Prostate gland (tissue), 2 donors: ENCODE results near the gene LOXL4. TPM values are rescaled to one million over a fixed set of nuclear protein-coding genes. Genes with fewer than 3 reads are reported as not detected.

ENCODE experiments used
- DNase-seq: peaks from one replicate; pipeline ENCODE4 v3.0.0-alpha.2; 2019; ENCODE audit warnings: low spot score
- H3K27ac ChIP-seq, 2 donors: fragments of 200-600 bp; sonication (generic); 2 replicates each; pipeline ENCODE4 v1.5.1; 2017 to 2019
- H3K27me3 ChIP-seq: fragments of 200-600 bp; sonication (generic); replicated peaks from 2 replicates; pipeline ENCODE4 v1.5.1; 2019; ENCODE audit not compliant: insufficient read depth
- H3K36me3 ChIP-seq, 2 donors: fragments of 200-600 bp; sonication (generic); 1 replicate in 1 of 2; 2 replicates in 1 of 2; pipeline versions ENCODE4 v1.5.1 to v1.8.1; 2017 to 2019
- H3K4me1 ChIP-seq: fragments of 200-600 bp; sonication (generic); replicated peaks from 2 replicates; pipeline ENCODE4 v1.5.1; 2019
- H3K4me3 ChIP-seq, 2 donors: fragments of 200-600 bp; sonication (generic); 2 replicates each; pipeline ENCODE4 v1.5.1; 2017 to 2019
- H3K9me3 ChIP-seq: fragments of 200-600 bp; sonication (generic); 2 replicates; pipeline ENCODE4 v1.5.1; 2017
- CTCF ChIP-seq, 4 experiments: fragments of 200-600 bp in 2 of 4; fragments of 450-650 bp in 2 of 4; sonication (generic) in 2 of 4; IDR thresholded peaks; 1 replicate in 3 of 4; 2 replicates in 1 of 4; pipeline ENCODE4 v1.5.1; 2016 to 2019; ENCODE audit warnings: antibody characterized with exemption in 4 of 4, mild to moderate bottlenecking in 2 of 4, moderate library complexity in 2 of 4
- POLR2A ChIP-seq: fragments of 450-650 bp; IDR thresholded peaks from one replicate; pipeline ENCODE4 v1.6.1; 2016; ENCODE audit warnings: antibody characterized with exemption, mild to moderate bottlenecking
- POLR2AphosphoS5 ChIP-seq: sonication (generic); formaldehyde crosslinking; IDR thresholded peaks from one replicate; pipeline ENCODE4 v1.6.1; 2017; ENCODE audit warnings: antibody characterized with exemption
- WGBS: methylation state at CpG from one replicate; pipeline ENCODE4 v1.1.5; 2018; 5-methylcytosine and 5-hydroxymethylcytosine counted together
- intact Hi-C: fragments of 100-400 bp; cut with DNase I; formaldehyde crosslinking; loops from one replicate; pipeline ENCODE4 v1.14.2; 2022
- total RNA-seq, 2 donors: library from RNA; depleted of rRNA; stranded (reverse); fragments of >200 nt; gene quantifications; one replicate each; pipeline ENCODE4 v1.1.0, GENCODE V29; 2016

The LOXL4 gene
- total RNA-seq, 2 donors from 2014 or later = 7.4 to 26.8 TPM

DNA sequence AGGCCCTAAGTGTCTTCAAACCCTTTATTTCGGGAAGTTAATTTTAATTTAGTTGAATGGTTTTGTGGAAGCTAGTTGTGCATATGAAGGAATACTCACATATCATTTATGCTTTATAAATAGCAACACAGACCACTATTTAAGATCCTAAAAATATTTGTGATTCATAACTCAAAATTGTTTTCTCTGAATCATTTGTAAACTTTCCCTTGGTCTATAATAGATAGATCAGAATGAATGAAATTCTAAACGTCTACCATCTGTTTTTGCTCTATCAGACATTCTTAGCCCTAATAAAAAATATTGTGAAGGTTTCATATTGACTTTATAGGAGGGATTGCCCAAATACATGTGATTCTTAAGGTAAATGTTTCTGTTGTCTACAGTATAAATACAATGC is 43.5 kb downstream of the LOXL4 start:
- no peak for TF ChIP-seq CTCF (IDR thresholded peaks at IDR 0.05)
- no peak for TF ChIP-seq POLR2AphosphoS5
- no peak for TF ChIP-seq POLR2A
- H3K9me3 ChIP-seq = no peaks in the 10 kb centered on the region
- WGBS = 62% methylated on average over 2 of the region's 2 CpGs

DNA sequence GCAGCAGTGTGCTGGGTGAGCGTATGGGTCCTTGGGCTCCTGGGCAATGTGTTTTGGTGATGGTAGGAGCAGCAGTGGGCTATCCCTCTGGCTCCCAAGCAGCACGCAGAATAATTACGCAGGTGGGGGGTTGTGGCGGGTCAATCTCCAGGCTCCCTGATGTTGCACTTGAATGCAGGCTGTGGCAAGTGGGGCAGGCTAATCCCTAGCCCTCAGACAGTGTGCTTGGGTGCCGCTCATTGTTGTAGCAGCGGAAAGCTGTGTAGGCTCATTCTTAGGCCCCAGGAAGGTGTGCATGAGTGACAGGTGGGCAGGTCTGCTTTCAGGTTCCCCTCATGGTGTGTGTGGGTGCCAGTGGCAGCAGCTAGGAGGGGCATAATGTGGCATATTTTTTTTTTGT is 44.1 kb downstream of the LOXL4 start:
- 93% methylated on average over 5 of the region's 6 CpGs for WGBS
- H3K4me1 ChIP-seq = no peaks in the 10 kb centered on the region
- DNase-seq = no peak
- no peaks in the 10 kb centered on the region for H3K9me3 ChIP-seq
- H3K4me3 ChIP-seq = no peak overlapping the region
- TF ChIP-seq POLR2A (no peak), CTCF (IDR thresholded peaks at IDR 0.05) (no peak), POLR2AphosphoS5 (no peak)
- H3K36me3 ChIP-seq = no peaks in the 10 kb centered on the region
- intact Hi-C loops = no loop called here
- H3K27me3 ChIP-seq = no peaks in the 10 kb centered on the region
- H3K27ac ChIP-seq = no peak overlapping the region

More for the DNA sequence above, 43.5 kb downstream of the LOXL4 start:
- intact Hi-C loops = no loop called here
- H3K27ac ChIP-seq = no peak overlapping the region
- no peaks in the 10 kb centered on the region for H3K36me3 ChIP-seq
- no peaks in the 10 kb centered on the region for H3K27me3 ChIP-seq
- no peaks in the 10 kb centered on the region for H3K4me1 ChIP-seq
- no peak overlapping the region for H3K4me3 ChIP-seq
- no peak for DNase-seq

- intact Hi-C loops = no loop called here
- H3K4me1 ChIP-seq = no peaks in the 10 kb centered on the region
- 83% methylated on average over 1 of the region's 1 CpG for WGBS
Measured at GRCh38 chr10:98217801-98218200, 50.2 kb downstream of the LOXL4 start.

GRCh38 chr10:98215373-98215772 is 52.6 kb downstream of the LOXL4 start:
- no peak for DNase-seq
- intact Hi-C loops = no loop called here
- H3K4me3 ChIP-seq = no peak overlapping the region
- H3K36me3 ChIP-seq = no peaks in the 10 kb centered on the region
- no peak overlapping the region for H3K27ac ChIP-seq
- 88% methylated on average over 2 of the region's 2 CpGs for WGBS
- H3K9me3 ChIP-seq = no peaks in the 10 kb centered on the region
- TF ChIP-seq POLR2A (no peak), POLR2AphosphoS5 (no peak), CTCF (IDR thresholded peaks at IDR 0.05) (no peak)
- H3K27me3 ChIP-seq = no peaks in the 10 kb centered on the region
- H3K4me1 ChIP-seq = no peaks in the 10 kb centered on the region

More at GRCh38 chr10:98217801-98218200, 50.2 kb downstream of the LOXL4 start:
- no peak overlapping the region for H3K27ac ChIP-seq
- no peaks in the 10 kb centered on the region for H3K9me3 ChIP-seq
- no peaks in the 10 kb centered on the region for H3K27me3 ChIP-seq
- DNase-seq = no peak
- no peaks in the 10 kb centered on the region for H3K36me3 ChIP-seq
- TF ChIP-seq POLR2A (no peak), CTCF (IDR thresholded peaks at IDR 0.05) (no peak), POLR2AphosphoS5 (no peak)
- no peak overlapping the region for H3K4me3 ChIP-seq

GRCh38 chr10:98213740-98214139 is 54.3 kb downstream of the LOXL4 start:
- H3K27ac ChIP-seq = no peak overlapping the region
- no peak overlapping the region for H3K4me3 ChIP-seq
- 92% methylated on average over 1 of the region's 1 CpG for WGBS
- intact Hi-C loops = no loop called here
- no peak for DNase-seq
- no peaks in the 10 kb centered on the region for H3K36me3 ChIP-seq
- H3K4me1 ChIP-seq = no peaks in the 10 kb centered on the region
- H3K27me3 ChIP-seq = no peaks in the 10 kb centered on the region
- TF ChIP-seq POLR2A (no peak), CTCF (IDR thresholded peaks at IDR 0.05) (no peak), POLR2AphosphoS5 (no peak)
- H3K9me3 ChIP-seq = no peaks in the 10 kb centered on the region
